ELF-1 (cell line): ENCODE data around the gene LPAR1.

Experiments
- DNase-seq: peaks from one replicate; pipeline ENCODE4 v3.0.0-alpha.2; 2016; ENCODE audit warnings: low read depth, low spot score

Gene LPAR1

DNA sequence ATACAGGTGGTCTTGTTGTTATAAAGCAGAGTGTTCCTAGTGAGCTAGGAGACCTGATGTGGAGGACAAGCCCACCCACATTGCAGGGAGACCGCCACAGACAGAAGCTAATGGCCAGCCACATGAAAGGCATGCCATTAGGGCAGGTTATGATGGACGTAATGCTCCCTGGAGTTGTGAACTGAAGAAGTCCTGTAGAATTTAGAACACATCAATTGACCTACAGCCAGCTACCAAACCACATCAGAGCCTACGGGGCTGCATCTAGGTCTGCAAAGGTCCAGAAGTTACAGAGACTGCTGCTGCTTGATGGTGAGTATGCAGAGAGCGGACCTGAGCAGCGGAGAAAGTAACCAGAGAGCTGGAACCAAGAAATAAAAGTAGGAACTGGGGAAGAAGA lies 116.6 kb downstream of the LPAR1 start:
- no peak for DNase-seq

DNA sequence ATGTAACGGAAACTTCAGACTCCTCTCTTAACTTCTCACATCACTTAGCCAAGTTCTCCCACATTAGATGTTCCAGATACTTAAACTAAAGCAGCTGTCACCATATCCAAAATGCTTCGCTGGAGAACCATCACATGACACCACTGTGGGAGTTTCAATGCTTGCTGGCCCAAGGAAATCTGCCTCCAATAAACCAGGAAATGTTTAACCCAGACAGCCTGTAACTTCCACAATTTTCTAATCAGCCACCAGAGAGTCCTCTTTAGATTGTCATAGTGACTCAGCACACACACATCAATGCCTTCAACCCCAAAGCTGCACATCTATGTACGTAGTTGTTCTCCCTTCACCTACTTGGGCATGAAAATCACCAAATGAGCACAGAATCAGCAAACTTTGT lies 118.7 kb downstream of the LPAR1 start:
- no peak for DNase-seq

DNA sequence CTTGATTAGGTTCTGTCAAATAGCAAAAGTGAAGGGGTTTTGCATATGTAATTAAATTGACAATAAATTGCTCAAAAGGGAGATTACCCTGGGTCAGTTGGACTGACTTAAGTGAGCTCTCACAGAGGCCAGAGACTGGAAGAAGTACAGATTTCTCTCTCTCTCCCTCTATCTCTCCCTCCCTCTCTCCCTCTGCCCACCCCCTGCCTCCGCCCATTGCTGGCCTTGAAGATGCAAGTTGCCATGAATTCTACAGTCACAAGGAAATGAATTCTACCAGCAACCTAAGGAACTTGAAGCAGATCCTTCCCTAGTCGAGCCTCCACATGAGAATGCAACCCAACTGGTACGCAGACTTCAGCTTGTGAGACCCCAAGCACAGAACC lies 119.2 kb downstream of the LPAR1 start:
- no peak for DNase-seq

DNA sequence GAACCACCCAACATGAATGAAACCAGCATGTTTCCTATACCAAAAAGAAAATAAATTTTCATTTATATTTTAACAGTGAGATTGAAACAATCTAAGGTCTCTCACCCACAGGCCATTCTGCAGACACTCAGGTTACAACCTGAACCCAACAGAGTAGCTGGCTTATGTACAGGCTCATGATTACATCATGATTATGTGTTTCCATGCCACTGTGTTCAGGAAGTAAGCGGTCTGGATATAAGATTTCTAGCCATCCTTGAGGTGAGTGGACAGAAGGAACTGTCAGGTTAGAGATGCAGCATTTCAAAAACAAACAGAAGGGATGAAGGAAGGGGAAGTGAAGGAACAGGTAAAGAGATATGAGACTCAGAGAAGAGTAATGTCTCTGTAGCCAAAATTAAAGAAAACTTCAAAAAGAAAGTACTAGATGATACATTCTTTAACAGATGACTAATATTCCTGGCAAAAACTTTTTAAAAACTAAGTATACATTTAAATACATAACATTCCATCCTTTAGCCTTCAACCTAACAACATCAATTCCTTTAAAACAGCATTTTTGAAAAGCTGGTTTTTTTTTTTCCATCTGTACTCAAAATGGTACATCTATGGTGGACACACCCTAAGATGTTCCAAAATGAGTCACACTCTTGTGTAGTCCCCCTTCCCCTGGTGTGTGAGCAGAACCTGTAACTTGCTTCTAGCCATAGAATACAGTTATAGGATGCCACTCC lies 119.8 kb downstream of the LPAR1 start:
- DNase-seq, result no peak

DNA sequence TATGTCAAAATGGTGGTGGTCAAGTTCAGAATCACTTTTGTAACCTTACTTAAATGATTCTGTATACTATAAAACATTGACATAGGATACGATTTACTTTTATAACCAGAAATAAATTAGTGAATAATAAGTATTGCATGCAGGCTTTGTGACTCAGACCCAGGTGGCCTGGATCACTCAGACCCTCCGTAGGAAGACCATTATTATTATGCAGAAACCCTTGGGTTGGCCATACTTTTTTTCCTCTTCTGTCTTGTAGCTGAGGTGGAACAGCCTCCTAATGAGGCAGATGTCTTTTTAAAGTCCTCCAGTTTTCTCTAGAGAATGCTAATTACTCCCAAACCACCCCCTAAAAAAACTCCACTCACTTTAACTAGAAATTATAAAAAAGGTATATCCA lies 121.9 kb downstream of the LPAR1 start:
- no peak for DNase-seq

DNA sequence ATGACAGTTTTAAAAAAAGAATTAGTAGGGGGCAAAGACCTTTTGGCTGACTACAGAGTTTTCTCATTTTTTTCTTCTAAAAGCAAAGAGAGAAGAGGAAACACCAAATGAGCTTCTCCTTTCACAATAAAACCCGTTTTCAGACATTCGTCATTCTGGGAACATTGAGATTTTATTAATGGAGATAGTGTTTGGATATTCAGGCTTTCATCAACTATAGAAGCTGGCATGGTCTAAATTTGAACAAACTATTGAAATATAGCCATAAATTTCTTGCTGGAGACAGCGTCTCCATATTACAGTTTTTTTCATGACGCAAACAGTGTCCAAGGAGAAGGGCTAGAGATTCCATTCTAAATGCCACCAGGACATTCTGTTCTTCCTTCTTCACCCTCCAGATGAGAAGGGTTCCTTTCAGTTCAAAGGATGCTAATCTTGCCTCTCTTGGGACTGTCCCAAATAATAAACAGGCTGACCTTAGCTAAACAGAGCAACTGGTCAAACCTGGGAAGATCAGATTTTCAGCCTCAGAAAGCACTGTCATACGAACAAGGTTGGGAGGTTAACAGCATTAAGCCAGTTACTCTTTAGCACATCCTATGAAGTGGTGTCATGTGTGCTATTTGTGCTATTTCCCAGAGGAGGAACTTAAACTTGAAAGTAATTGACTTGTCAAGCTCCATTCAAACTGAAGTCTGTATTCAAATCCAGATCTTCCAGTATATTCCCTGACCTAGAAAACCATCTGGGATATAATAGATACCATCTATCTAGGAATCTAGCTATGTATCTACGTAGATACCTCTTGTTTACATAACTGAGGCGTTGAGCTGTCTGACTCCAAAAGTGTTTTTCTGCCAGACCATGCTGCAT lies 125.6 kb downstream of the LPAR1 start:
- no peak for DNase-seq

DNA sequence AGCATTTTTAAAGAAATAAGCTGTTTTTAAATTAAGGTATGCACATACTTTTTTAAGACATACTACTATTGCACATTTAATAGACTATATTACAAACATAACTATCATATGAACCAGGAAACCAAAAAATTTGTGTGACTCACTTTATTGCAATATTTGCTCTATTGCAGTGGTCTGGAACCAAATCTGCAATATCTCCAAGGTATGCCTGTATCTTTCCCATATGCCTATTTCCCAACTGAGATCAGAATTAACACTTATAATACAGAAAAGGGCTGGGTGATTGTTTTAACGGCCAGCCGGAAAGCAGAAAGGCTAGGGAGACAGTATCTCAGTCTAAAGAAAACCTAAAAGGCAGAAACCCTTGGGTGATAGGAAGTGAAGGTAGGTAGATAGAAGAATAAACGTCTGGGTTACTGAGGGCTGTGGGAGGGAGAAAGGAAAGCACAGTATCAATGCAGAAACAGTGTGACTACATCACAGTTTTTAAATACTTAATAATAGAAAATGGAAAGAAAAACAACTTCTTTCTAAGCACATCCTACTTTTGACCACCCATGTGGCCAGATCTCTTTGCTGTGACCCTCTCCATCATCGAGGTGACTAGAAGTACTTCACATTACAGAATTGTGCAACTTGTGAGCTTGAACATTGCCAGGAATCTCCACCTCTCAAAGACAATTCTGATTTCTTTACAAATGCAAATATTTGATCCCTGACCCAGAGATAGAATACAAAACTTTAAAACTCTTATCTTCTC lies 126.4 kb downstream of the LPAR1 start:
- no peak for DNase-seq

DNA sequence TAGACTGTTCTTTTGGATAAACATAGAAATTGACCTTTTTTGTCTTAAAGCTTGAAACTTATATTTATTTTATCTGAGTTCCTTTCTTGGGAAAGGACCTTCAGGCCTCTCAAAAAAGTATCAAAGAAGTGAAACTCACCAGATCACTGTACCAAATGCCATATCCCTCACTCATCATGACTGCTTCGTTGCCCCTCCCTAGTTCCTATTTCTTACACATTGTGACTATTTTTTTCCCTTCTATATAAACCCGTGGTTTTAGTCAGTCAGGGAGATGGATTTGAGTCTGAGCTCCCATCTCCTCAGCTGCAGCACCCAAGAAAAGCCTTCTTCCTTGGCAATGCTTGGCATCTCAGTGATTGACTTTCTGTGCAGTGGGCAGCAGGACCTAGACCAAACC lies 129.4 kb downstream of the LPAR1 start:
- no peak for DNase-seq

DNA sequence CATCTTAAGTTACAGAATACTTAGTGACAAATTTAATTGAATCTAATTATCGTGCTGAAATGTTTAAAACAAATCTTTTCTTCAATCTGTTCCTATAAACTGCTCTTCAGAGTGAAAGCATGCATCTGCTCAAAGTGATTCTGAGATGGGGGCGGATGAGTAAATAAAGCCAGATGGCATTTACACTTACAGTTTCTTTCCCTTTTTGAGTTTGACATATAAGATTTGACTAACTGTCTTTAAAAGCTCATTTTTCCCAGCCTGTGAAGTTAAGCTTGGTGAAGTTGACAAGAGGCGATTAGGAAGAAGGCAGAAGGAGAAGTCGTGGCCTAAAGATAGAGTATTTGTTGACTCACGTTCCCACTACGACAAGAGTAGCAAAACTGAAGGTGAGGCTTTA lies 137.4 kb downstream of the LPAR1 start:
- DNase-seq, result no peak

DNA sequence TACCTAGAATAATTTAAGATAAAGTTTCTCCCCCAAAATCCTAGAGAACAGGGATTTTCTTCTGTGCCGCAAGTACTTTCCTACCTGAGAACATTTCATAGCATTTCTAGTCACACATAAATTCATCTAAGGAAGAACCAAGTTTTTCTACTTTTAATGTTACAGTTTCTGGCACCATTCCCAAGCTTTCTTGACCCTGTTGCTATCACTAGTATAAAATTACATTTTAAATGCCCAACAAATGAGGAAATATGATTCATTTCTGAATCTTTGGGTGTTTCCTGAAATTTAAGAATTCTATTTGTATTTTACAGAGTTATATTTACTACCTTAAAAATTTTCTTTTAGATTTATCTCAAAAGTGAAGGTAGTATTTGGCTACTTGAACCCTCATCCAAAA lies 137.8 kb downstream of the LPAR1 start:
- DNase-seq, result no peak

DNA sequence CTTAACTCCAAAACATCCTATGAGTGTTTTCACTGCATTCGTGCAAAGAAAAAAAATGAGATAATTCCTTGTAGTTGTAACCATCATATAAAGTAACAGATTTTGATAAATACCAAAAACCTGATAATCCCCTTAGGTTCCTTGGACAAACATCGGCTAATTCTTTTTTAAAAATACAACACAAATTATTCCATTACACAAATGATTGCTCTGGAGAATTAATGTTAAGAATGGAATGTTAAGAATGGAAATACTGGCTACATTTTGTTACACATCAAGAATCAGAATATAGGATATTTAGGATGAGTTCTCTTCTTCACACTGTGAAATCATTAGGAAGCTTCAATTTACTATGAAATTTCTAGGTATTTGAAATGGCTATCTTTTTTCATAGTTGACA lies 139.4 kb downstream of the LPAR1 start:
- no peak for DNase-seq

DNA sequence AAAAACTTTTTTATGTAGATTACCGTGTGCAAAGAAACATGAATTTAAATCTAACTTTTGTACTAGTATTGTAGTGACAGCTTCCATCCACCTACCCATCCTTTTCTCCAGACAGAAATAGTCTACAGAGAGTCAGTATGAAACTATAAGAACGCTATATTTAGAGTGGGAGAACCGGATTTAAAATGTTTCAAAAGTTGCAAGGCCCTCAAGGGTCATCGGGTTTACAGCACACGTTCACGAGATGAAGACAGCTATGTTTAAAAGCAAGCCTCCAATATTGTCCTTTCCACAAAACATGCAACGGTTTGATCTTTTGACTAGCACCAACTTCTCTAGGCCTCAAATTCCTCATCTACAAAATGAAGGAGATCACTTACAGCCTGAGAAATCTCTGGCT lies 139.9 kb downstream of the LPAR1 start:
- DNase-seq, result no peak

DNA sequence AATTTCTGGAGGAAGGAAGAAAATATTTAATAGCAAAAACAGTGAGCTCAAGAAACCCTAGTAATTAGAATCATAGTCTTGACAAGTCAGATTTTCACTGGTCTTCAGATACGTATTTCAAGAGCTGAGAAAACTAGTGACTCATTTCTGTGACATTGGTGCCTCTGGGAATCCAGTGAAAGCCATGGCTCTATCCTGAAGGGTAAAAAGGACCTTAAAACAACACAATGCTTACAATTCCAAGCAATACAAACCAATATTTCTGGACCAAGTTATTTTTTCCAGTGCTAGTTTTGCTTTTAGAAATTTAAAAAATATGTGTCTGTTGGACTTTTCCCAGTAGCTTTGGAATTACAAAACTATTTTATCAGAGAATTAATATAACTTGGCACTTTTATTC lies 140.3 kb downstream of the LPAR1 start:
- no peak for DNase-seq

DNA sequence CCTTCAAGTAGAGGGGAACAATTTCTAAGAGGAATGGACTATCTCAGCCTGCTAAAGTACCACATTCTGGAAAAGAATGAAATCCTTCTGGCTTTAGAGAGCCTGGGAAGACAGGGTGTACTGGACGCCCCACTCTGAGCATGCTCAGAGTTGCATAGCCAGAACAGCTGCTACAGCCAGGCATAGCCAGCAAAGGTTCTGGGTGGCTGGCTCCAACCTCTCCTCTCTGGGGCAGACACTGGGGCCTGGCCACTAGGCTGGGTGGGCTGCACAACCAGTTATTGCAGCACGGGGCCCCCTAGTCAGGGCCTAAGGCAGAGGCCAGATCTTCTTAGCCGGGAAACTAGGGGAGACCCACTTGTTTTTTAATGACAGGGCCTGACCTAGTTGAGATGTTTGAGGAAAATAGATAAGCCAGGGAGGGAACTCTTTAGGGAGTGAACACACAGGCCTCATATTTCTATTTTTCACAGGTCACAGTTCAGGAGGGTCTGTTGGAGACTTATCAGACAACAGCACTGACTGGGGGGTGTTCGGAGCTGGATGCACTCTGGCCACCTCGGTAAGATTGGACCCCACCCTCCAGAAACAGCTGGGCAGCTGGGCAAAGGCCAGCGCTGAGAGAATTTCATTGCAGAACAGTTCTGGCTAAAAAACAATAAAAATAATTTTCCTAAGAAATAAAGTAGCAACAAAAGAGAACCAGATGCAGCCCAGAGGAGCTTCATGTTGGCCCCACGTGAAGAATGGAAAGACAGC lies 142.9 kb downstream of the LPAR1 start:
- DNase-seq, result no peak

DNA sequence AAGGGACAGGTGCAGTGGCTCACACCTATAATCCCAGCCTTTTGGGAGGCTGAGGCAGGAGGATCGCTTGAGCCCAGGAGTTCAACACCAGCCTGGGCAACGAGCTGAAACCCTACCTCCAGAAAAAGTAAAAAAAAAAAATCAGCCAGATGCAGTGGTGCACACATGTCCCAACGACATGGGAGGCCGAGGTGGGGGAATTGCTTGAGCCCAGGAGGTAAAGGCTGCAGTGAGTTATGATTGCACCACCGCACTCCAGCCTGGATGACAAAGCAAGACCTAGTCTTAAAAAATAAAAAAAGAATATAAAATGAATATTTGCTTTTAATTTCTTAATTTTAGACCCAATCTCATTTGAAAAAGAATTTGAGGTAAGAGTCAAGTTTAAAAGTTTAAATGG lies 143.5 kb downstream of the LPAR1 start:
- no peak for DNase-seq

DNA sequence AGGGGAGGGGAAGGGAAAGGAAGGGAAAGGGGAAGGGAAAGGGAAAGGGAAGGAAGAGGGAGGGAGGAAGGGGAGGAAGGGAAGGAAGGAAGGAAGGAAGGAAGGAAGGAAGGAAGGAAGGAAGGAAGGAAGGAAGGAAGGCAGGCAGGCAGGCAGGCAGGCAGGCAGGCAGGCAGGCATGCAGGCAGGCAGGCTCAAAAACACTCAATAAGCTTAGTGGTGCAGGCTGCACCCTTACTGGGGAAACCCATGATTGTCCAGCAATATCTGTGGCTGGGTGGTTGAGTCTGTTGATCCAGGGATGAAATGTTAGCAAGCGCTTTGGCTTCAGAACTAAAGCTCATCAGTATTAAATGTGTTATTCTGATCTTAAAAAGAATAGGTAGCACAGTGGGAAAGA lies 145.6 kb downstream of the LPAR1 start:
- DNase-seq, result no peak

DNA sequence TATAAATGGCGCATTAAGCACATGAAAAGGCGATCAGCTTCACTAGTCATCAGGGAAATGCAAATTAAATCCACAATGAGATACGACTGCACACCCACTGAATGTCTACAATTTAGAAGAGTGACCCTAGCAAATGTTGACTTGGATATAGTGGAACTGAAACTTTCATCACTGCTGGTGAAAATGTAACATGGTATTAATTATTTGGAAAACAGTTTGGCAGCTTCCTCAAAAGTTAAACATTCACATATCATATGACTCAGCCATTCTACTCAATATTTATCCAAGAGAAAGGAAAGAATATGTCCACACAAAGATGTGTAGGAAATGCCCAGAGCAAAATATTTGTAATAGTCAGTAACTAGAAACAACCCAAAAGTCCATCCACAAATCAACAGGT lies 146.5 kb downstream of the LPAR1 start:
- no peak for DNase-seq

DNA sequence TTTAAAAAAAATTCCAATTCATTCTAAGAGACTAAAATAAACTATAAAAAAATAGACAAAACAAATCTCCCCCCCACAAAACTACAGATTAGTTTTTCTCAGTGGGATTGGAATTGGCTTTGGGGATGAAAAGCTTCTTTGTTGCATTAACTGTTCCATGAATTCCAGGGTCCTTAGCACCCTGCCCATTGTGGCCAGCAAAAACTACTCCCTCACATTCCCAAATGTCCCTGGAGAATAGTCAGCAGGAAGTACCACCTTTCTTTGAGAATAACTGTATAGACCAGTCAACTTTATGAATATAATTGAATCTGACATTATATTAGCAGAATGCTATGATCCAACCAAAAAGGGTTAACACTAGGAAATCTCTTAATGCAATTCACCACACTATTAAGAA lies 147.9 kb downstream of the LPAR1 start:
- no peak for DNase-seq

DNA sequence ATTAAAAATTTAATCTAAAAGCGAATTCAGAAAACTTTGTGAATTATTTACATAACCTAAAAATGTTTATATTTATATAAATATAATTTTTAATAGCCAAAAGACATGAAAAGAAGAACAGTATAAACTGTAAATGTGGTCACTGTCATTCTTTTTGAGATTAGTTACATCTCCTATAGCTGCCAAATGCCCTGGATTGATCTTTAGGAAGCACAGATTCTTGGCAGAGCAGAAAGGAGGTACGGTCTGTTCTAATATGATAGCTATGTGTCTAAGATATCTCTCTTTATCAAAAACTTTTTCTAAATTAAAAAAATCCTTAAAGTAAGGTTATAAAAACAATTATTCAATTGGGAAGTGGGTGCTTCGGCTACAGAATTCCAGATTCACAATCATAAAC lies 151.0 kb downstream of the LPAR1 start:
- DNase-seq, result no peak

DNA sequence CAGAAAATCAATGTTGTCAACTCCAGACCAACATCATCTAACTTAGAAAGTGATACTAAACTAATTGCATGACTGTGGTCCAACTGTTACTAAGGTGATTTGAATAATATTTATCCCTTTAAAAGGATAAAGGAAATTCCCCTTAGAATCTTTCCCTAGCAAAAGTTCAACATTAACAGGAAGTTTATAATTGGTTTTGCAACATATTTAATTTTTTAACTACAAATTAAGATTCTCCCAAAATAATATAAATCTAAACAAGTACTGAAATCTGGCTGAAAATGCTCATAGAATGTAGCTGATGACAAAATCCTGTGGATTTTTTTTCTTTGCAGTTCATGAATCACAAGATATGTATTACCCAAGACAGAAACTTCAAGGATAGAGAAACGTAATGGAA lies 151.4 kb downstream of the LPAR1 start:
- no peak for DNase-seq

DNA sequence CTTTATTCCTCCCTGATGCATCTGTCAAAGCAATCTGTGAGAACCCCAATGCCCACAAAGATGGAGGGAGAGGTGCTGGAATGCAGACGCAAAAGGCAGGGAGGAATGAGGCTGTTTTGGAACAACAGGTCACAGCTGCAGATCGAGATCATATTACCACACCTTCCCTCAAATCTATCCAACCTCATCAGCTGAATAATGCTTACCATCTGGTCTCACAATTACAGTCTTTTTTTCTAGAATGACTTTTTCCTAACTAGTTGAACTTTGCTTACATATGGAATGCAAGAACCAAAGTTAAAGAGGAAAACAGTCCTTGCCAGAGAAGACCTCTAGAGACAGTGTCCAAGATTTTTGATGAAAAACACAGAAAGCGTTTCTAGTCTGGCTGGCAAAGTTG lies 158.1 kb downstream of the LPAR1 start:
- no peak for DNase-seq

DNA sequence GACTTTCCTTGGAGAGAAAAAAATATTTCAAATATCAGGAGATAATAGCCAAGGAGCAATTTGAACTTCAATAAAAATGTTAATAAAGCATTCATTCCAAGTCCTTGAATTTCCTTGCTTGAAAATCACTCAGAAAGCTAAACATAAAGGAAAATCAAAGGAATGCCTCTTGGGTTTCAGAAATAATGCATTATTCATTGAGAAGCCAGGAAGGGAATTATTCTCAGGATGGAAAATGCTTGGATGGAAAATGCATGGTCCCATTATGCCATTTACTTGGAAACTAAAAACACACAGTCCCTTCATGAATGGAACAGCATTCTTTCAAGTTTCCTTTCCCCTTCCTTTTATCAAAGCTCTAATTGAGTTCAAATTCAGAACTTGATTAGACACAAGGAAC lies 160.9 kb downstream of the LPAR1 start:
- DNase-seq, result no peak
